ENCODE results near the gene MBNL3.

- TF ChIP-seq SUZ12 (IDR thresholded peaks at IDR 0.05; ENCODE audit: extremely low read depth, insufficient read depth, insufficient read length) (no peak), YY1 (IDR thresholded peaks at IDR 0.05; ENCODE audit: insufficient read depth, insufficient read length) (no peak)
Observed at GRCh38 chrX:132452911-132453550, 35.8 kb downstream of the MBNL3 start.
